HG02973 (cell line): Measurements from ENCODE around the gene TEDC1.

Experiments used
- ATAC-seq: cut with Tn5 transposase; IDR thresholded peaks from one replicate; pipeline ENCODE4 v1.9.1; 2021; ENCODE audit warnings: moderate library complexity; ENCODE audit not compliant: unreplicated experiment

The TEDC1 gene

GRCh38 chr14:105495101-105495989, 4.3 kb downstream of the TEDC1 start:
- no peak for ATAC-seq

- ATAC-seq: no peak
Observed at GRCh38 chr14:105495990-105496830, 5.2 kb downstream of the TEDC1 start.

DNA sequence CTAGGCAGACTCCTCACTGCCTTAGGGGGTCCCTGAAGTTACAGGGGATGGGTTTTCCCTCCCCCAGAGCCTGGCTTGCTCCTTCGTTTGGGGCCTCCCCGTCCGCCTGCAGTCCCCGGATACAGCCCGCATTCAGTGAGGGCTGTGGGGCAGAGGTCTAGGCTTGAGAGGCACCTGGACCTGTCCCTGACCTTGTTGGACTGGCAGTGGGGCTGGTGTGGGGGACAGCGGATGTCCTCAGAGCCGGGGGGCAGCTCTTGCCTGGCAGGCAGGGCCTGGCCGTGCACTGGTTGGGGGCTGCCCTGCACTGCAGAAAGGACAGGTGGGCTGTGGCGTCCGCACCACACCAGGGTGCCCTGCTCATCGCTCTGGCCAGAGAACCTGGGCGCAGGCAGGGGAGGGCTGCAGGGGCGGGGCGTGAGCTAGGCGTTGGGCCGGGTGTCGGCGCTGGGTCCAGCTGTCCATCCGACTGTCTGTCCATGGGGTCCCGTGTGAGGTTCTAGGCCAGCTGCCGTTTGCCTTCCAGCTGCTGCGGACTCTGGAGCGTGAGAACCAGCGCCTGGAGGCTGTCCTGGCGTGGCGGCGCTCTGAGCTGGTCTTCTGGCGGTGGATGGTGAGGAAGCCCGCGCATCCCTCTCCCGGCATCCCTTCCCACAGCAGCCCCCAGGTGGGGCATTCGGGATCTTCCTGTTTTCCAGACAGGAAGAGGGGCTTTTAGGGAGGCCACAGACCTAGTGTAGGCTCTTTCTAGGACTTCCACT, 6.0 kb downstream of the TEDC1 start:
- no peak for ATAC-seq

- ATAC-seq: no peak
Observed at GRCh38 chr14:105497671-105498429, 6.8 kb downstream of the TEDC1 start.

- no peak for ATAC-seq
Observed at GRCh38 chr14:105498430-105499255, 7.6 kb downstream of the TEDC1 start.

- ATAC-seq: no peak
Observed at GRCh38 chr14:105499256-105500035, 8.4 kb downstream of the TEDC1 start.

GRCh38 chr14:105500036-105500725, 9.1 kb downstream of the TEDC1 start:
- no peak for ATAC-seq

DNA sequence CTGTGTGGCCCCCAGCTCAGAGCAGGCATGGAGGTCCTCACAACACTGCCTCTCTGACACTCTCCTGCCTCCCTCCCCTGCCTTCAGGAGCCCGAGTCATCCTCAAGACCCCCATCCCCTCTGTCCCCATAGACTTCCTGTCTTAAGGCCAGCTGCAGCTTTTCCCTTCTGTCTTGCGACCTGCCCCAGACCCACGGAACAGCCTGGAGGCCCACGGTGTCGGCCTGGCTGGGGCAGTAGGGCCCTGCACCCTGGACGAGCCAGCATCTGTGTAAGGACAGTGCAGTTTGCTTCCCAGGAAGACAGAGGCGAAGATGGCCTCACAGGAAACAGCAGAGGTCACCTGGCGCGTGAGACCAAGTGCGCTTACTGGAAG, 9.7 kb downstream of the TEDC1 start:
- no peak for ATAC-seq

- ATAC-seq: no peak
Observed at GRCh38 chr14:105501504-105502291, 10.7 kb downstream of the TEDC1 start.

DNA sequence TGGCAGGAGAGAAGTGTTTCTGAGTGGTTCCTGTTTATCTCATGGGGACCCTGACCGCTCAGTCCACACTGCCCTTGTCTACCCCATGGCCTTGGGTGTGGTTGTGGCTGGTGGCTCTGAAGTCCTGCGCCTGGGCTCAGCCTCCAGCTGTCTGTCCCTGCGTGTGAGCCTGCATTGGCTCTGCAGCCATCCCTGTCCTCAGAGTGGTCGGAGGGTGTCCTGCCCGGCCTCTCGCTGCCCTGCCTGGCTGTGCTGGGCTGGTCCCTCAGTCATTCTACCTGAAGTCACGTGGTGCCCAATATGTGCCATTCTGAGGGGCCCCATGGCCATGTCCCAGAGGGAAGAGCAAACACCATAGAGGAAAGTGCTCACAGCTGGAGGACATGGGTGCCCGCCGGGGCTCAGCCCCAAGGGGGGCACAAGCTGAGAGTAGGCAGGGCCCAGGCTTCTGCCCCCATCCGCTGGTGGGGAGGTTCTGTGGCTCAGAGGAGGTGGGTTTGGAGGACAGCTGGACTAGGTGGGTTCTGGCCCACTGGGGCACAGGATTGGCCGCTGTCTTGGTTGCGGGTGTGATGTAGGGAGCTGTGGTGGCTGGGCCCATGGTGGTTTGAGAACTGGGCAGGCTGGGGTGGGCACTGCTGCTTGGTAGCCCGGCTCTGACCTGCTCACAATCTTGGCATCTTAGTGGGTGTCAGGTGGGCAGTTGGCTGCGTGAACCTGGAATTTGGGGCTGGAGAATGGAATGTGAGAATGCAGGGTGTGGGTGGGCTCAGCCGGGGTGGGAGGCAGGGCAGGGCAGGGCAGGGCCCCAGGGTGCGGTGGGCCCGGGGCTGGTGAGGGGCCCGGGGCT, 11.6 kb downstream of the TEDC1 start:
- no peak for ATAC-seq

DNA sequence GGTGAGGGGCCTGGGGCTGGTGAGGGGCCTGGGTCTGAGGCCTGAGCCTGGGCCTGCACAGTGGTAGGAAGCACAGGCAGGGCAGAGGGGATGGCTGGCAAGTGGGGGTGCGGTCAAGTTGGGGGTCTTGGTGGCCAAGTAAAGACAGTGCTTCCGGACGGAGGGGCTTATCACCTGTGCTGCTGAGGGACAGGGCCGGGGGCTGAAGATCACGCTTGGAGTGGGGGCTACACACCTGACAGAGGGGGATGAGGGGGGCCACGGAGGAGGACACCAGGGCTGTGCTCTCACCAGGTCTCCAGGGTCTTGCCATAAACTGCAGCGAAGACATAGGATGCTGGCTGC, 12.2 kb downstream of the TEDC1 start:
- no peak for ATAC-seq

DNA sequence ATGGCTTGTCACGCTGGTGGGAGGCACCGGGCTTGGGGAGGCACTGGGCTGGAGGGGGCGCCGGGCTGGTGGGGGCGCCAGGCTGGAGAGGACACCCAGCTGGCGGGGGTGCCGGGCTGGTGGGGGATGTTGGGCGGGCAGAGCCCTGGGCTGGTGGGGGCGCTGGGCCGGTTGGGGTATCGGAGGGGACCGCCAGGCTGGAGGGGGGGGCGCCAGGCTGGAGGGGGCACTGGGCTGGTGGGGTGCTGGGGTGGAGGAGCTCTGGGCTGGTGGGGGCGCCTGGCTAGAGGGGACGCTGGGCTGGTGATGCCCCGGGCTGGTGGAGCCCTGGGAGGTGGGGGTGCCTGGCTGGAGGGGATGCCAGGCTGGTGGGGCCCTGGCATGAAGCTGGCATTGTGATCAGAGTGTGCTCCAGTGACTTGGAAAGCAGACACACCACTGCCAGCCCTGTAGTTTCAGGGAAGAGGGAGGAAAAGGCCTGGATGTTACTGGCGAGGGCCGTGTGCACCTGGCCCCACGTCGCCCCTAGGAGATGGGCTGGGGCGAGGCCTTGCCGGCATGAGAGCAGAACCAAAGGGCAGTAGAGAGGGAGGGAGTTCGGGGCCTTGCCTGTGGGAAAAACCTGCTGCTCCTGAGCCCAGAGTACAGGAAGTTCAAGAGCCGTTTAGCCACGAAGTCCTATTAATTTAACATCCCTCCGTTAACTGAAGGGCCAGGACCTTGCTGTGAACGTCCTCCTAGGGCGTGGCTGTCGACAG, 13.1 kb downstream of the TEDC1 start:
- no peak for ATAC-seq

DNA sequence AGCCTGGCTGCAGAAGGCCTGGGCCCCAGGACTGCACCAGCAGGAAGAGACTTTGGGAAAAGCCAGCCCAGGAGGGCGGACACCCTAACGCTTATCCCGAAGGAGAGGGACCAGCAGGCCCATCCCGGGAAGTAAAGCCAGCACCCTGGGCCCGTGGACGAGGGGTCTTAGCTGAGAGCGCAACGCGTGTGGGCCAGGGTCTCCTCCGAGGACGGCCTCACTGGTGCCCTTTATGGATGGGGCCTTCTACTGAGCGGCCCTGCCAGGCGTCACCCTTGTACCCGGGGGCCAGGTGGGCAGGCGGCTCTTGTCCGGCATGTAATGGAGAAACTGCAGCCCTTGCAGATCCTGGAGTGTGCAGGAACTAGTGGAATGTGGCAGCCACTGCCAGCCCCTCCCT, 14.1 kb downstream of the TEDC1 start:
- ATAC-seq: no peak

DNA sequence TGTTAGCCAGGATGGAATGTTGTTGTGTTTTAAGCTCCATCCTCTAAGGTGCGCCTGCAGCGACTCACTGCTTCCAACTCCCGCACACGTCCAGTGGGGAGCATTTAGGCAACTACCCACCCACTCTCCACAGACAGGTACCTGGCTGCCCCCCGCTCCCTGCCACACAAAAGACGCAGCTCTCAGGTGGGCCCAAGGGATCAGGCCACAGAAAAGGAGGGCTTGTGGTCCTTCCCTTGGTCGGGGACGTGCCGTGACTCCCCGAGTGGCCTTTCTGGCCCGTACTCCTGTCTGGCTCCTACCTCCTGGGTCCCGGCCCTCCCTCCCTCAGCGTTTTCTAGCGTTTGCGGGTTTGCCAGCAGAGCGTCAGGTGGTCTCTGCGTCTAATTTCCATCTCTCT, 16.2 kb downstream of the TEDC1 start:
- ATAC-seq: no peak

DNA sequence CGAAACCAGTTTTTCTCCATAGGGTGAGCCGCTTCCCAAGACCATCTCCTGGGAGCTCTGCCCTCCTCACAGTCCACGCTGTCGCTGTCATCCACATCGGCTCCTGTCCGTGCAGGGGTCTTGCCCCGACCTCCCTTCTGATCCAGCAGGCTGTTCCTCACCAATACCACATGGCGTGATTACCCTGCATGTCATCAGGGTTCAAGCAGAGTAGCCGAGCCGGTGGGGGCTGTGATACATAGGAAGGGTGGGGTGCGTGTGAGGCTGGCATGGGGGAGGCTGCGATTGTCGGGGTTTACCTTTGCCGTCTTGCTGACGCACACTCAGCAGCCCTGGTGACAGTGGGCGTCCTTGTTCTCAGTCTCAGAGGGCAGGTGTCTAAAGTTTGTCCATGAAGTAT, 17.0 kb downstream of the TEDC1 start:
- no peak for ATAC-seq

- ATAC-seq: no peak
Observed at GRCh38 chr14:105508601-105509000, 17.6 kb downstream of the TEDC1 start.
